HG02938 (cell line): ENCODE measurements around the gene ACTRT2.

Experiments
- ATAC-seq: cut with Tn5 transposase; IDR thresholded peaks from one replicate; pipeline ENCODE4 v1.9.1; 2021; ENCODE audit warnings: mild to moderate bottlenecking, moderate library complexity; ENCODE audit not compliant: unreplicated experiment

ACTRT2 gene

GRCh38 chr1:2983319-2983705 is 38.0 kb upstream of the ACTRT2 start:
- ATAC-seq: no peak

- no peak for ATAC-seq
Observed at GRCh38 chr1:2983706-2984398, 37.4 kb upstream of the ACTRT2 start.

GRCh38 chr1:2984399-2985061 is 36.7 kb upstream of the ACTRT2 start:
- ATAC-seq: no peak

DNA sequence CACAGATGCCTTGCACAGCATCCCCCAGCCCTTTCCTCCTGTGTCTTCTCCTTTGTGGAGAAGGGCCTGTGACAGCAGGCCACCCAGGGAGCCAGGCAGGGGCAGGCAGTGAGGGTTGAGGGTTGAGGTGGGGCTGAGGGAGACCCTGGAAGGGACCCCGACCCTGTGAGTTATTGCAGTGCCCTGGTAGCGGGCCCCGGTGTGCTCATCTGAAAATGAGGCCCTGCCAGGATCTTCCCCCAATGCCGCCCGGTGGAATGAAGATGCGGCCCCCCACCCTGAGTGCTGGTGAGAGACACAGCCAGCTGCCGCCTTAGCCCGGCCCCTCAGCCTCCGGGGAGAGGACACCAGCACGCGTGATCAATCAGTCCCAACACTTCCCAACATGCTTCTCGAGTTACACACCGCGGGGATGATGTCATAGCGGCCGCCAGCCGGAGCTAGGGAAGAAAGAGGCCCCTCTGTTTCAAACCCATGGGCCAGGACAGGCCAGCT is 36.2 kb upstream of the ACTRT2 start:
- ATAC-seq: no peak

- no peak for ATAC-seq
Observed at GRCh38 chr1:2985694-2986548, 35.3 kb upstream of the ACTRT2 start.

DNA sequence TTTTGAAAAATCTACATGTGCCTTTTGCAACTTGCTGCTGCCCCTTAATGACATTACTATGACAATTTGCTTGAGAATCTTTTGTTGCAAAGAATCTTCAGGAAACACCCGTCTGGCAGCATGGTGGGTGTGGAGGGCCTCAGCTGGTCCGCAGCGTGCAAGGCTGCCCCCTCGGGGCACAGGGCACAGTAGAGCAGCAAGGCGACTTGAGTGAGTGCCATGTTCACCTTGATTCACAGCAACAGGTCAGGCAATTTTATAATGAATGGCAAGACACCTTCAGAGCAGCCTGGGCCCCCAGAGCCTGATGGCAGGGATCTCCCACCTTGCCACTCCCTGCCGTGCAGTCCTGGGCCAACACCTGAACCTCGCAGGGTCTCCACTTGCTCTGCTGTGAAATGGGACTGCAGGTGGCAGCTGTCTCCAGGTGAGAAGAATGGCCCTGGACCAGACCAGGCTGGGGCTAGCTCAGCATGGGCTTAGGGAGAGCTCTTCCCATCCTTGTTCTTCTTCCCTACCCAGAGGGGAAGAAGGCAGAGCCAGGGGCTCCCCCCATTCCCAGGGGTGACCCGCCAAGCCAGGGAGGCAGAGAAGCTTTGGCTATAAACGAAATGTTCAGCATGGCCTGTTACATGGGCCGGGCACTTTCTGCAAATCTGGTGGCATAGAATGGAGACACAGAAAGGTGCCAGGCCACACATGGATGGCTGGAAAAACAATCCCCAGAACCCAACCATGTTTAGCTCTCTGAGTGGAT is 34.5 kb upstream of the ACTRT2 start:
- ATAC-seq: no peak

- no peak for ATAC-seq
Observed at GRCh38 chr1:2987773-2988172, 33.5 kb upstream of the ACTRT2 start.

- no peak for ATAC-seq
Observed at GRCh38 chr1:2988256-2988655, 33.0 kb upstream of the ACTRT2 start.

GRCh38 chr1:2989185-2989584 is 32.1 kb upstream of the ACTRT2 start:
- no peak for ATAC-seq

DNA sequence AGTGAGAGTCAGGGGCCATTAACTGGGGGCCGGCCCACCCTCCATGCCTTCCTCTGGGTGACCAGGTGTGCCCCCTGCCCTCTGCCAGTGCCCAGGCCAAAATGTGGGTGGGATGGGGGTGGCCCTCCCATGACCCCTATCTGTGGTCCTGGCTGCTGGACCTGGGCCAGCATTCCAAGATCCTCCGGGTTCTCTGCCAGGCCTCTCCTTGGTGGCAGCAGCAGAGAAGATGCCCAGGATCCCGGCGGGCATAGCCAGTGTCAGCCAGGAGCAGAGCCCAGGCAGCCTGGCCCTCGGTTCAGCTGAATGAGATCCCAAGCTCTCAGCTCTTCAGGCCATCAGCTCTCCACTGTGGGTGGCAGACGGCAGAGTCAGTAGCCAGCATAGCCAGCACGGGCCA is 31.3 kb upstream of the ACTRT2 start:
- ATAC-seq: no peak

DNA sequence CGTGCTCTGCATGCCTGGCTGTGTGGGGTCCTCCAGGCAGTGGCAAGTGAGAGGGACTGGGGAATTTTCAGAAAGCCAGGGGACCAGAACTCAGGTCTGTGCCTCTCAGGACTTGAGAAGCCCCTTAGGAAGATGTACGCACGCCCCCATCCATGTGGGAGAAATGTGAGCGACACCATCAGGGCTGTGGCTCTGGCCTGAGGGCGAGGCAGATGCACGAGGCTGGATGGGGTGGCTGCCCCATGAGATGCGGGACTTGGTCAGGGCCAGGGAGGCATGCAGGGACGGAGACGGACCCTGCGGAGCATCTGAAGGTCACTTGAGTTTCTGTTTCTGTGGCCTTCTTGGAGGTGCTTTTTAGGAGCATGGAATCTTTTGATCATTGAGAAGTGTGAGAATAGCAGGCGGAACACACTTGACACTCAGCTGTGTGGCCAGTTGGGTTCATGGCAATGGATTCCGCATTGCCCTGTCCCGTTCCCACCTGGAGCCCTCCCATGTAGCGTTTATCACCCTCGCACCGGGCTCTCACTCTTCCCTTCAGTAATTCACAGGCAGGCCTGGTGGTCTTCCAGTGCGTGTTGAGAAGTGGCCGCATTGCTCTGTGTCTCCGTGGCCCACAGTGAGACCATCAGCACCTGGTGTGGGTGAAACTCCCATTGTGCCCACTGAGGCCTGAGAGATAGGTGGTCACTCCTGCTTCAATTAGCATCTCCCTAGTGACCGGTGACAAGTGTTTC is 30.7 kb upstream of the ACTRT2 start:
- ATAC-seq: no peak

GRCh38 chr1:2991753-2992495 is 29.3 kb upstream of the ACTRT2 start:
- ATAC-seq: no peak

DNA sequence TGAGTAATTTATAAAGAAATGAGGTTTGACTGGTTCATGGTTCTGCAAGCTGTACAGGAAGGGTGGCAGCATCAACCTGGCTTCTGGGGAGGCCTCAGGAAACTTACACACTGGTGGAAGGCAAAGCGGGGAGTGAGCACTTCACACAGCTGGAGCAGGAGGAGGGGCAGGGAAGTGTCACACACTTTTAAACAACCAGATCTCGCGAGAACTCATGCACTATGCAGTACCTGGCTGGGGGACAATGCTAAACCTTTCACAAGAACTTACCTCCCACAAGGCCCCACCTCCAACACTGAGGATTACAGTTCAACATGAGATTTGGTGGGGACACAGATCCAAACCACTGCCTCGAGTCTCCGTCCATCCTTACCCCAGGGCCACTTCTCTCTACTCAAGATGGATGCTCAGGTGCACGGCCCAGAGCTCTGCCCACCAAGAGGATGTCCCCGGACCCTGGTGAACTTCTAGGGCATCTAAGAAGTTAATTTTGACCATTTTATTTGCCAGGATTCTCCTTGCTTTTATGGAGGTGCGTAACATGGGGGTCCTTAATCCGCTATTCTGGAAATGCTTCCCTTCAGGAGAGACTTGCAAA is 22.7 kb upstream of the ACTRT2 start:
- no peak for ATAC-seq

DNA sequence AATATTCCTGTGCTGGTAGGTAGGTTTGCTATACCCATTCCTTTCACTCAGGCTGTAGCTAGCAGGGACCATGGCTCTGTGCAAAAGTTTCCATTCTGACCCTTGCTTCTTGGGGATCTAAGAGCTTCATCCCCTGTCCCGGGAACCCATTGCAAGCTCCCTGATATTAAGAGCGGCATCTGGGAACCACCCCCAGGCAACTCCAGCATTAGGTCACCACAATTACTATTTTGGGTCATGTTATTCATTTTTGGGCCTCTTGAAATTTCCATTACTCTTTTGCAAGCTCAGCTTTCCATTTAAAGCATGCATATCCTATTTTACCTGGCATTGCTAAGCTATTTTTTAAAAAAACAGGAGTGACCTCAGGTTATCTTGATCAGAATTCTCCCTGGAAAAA is 22.1 kb upstream of the ACTRT2 start:
- ATAC-seq: no peak

DNA sequence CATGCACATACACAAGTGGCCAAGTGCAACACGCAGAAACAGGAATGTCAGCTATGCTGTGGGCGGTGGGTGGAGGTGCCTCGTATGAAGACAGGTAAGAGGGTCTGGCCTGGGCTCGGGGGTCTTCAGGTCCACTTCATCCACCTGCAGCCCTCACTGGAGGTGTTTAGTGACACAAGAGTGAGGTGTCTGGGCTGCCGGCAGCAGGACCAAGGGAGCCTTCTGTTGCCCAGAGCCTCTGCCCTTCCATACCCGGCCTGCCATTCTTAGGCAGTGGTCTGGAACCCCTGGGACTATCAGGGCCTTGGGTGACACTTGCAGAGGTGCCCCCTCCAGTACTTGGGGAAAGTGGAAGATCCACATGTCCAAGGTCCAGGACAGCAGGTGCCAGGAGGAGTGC is 21.7 kb upstream of the ACTRT2 start:
- no peak for ATAC-seq

- ATAC-seq: no peak
Observed at GRCh38 chr1:3000214-3000613, 21.1 kb upstream of the ACTRT2 start.

DNA sequence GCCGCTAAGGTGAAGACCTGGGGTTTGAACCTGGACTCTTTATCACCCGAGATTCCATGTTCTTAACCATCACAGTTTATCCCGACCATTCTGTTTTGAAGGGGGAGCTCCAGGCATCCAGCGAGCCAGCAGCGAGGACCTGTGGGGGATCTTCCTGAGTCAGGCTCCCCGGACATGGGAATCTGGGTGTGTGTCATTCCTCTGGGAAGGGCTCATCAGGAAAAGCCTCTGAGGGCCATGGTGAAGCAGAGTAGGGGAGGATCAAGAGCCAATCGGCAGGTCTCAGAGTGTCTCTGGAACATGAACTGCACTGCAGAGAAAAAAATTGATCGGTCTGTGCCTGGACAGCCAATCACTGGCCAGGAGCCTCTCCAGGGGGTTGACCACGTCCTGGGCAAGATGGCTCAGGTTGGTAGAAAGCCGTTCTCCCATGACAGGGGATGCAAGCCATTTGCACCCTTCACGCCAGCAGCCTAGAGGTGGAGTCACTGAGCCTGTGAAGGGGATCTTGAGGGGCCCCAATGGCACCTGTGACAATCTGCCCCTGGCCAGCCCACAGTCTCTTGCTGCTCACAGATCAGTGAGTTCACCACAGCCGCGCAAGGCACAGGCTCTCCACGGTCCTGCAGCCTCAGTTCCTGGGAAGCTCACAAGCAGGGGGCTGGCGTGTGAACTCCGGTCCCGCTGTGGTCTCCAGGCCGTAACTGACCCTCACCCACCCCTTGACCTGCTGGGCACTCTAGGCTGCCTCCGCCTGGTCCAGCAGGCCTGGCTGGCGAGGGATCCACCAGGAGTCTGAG is 20.4 kb upstream of the ACTRT2 start:
- ATAC-seq: no peak
